ENCODE data around the gene REEP6. TPM values are rescaled to one million over a fixed set of nuclear protein-coding genes. Genes with fewer than 3 reads are reported as not detected.

REEP6 gene
- polyA plus RNA-seq, 1 of the 3 experiments (the other 2 are of a cell fraction), result 9.1 TPM

DNA sequence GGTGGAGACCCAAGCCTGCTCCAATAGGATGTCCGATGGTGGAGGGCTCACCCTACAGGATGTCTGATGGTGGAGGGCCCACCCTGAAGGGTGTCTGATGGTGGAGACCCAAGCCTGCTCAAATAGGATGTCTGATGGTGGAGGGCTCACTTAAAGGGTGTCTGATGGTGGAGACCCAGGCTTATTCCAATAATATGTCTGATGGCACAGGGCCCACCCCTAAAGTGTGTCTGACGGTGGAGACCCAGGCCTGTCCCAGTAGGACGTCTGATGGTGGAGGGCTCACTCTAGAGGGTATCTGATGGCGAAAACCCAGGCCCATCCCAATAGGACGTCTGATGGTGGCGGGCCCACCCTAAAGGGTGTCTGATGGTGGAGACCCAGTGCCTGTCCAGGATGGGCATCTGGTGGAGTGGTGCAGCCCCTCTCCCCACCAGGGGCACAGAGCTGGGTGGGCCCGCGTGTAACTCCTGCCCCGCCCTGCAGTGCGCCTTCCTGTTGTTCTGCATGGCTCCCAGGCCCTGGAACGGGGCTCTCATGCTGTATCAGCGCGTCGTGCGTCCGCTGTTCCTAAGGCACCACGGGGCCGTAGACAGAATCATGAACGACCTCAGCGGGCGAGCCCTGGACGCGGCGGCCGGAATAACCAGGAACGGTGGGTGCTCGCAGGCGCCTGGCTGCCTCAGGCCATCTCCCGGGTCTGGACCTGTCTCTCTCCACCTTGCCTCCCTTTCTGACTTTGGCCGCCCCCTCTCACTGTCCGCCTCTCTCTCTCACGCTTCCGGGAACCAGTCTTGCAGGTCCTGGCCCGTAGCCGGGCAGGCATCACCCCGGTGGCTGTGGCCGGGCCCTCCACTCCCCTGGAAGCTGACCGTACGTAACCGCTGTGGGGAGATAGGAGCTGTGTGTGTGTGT, 5.1 kb downstream of the REEP6 start (continued):
- TF ChIP-seq, protein P1, sequence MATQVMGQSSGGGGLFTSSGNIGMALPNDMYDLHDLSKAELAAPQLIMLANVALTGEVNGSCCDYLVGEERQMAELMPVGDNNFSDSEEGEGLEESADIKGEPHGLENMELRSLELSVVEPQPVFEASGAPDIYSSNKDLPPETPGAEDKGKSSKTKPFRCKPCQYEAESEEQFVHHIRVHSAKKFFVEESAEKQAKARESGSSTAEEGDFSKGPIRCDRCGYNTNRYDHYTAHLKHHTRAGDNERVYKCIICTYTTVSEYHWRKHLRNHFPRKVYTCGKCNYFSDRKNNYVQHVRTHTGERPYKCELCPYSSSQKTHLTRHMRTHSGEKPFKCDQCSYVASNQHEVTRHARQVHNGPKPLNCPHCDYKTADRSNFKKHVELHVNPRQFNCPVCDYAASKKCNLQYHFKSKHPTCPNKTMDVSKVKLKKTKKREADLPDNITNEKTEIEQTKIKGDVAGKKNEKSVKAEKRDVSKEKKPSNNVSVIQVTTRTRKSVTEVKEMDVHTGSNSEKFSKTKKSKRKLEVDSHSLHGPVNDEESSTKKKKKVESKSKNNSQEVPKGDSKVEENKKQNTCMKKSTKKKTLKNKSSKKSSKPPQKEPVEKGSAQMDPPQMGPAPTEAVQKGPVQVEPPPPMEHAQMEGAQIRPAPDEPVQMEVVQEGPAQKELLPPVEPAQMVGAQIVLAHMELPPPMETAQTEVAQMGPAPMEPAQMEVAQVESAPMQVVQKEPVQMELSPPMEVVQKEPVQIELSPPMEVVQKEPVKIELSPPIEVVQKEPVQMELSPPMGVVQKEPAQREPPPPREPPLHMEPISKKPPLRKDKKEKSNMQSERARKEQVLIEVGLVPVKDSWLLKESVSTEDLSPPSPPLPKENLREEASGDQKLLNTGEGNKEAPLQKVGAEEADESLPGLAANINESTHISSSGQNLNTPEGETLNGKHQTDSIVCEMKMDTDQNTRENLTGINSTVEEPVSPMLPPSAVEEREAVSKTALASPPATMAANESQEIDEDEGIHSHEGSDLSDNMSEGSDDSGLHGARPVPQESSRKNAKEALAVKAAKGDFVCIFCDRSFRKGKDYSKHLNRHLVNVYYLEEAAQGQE (IDR thresholded peaks at IDR 0.05; ENCODE audit: low read depth, low read length), result no peak
- TF ChIP-seq, protein P2, sequence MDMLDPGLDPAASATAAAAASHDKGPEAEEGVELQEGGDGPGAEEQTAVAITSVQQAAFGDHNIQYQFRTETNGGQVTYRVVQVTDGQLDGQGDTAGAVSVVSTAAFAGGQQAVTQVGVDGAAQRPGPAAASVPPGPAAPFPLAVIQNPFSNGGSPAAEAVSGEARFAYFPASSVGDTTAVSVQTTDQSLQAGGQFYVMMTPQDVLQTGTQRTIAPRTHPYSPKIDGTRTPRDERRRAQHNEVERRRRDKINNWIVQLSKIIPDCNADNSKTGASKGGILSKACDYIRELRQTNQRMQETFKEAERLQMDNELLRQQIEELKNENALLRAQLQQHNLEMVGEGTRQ (IDR thresholded peaks at IDR 0.05; ENCODE audit: borderline replicate concordance, low read depth, low read length), result no peak
- no peak for TF ChIP-seq EP300 (IDR thresholded peaks at IDR 0.05; ENCODE audit: borderline replicate concordance in 1 of 2, low read depth in 1 of 2, low read length in 1 of 2)
- TF ChIP-seq MXI1 (IDR thresholded peaks at IDR 0.05; ENCODE audit: low read depth, low read length), result no peak
- TF ChIP-seq, protein P3, sequence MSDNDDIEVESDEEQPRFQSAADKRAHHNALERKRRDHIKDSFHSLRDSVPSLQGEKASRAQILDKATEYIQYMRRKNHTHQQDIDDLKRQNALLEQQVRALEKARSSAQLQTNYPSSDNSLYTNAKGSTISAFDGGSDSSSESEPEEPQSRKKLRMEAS (IDR thresholded peaks at IDR 0.05; ENCODE audit: low read depth), result no peak
- no peak for TF ChIP-seq RXRA (IDR thresholded peaks at IDR 0.05; ENCODE audit: borderline replicate concordance, low read depth)
- no peak for TF ChIP-seq SMC3 (IDR thresholded peaks at IDR 0.05; ENCODE audit: low read depth, low read length)

DNA sequence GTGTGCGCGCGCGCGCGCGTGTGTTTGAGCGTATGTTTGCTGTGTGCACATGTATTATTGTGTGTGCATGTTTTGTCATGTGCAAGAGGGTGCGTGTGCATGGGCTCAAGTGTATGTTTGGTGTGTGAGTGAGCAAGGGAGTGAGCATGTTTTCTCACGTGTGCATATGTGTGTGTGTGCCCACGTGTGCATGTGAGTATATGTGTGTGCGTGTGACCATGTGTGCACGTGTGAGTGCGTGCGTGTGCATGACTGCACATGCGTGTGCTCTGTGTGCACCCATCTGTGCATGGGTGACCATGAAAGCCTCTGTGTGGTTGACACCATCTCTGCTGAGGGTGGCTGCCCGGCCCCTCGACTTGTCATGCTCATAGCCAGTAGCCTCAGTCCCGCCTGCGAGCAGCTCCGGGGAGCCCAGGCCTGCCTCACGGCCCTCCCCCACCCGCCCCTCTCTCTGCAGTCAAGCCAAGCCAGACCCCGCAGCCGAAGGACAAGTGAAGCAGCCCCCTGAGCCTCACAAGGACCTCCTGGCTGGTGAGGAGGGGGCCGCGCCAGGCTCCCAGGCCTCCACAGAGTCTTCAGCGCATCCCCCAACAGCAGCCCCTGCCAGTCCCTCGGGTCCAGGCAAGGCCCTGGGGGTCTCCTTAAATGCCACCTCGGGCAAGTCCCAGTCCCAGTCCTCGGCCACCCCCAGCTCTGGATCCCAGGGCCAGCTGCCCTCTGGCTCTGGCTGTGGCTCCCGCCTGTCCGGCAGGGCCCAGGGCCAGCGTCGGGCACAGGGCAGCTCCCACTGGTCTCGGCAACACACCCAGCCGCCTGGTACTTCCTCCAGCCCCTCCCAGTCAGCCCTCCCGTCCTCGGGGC, 6.0 kb downstream of the REEP6 start:
- Histone ChIP-seq H3K4me2 (no peak overlapping the region), H3K9ac (no peak overlapping the region), H3K27me3 (ENCODE audit: insufficient read depth) (no peaks in the 10 kb centered on the region), H3K9me2 (no peaks in the 10 kb centered on the region), H3K79me2 (ENCODE audit: insufficient read depth) (no peaks in the 10 kb centered on the region), H3K4me3 (ENCODE audit: low read depth in 2 of 2, low read length in 1 of 2) (no peak overlapping the region), H2AFZ (ENCODE audit: low read depth) (no peak overlapping the region), H3F3A (replicated peaks; ENCODE audit: insufficient read depth) (peaks cover 3% of the 10 kb centered on the region), H3K27ac (ENCODE audit: low read depth in 2 of 2, low read length in 1 of 2) (no peak overlapping the region), H4K20me1 (ENCODE audit: insufficient read depth) (no peaks in the 10 kb centered on the region), H3K36me3 (replicated peaks in 1 of 2; ENCODE audit: control insufficient read depth in 1 of 2, insufficient read depth in 2 of 2, low read length in 1 of 2) (no peaks in the 10 kb centered on the region), H3K9me3 (no peaks in the 10 kb centered on the region), H3K4me1 (ENCODE audit: control insufficient read depth in 1 of 2, insufficient read depth in 2 of 2, low read depth in 1 of 2, low read length in 1 of 2) (peaks cover 0 to 3% of the 10 kb centered on the region in 2 experiments; a peak in 1 of 4 replicates)
- no peak for TF ChIP-seq MXI1 (IDR thresholded peaks at IDR 0.05; ENCODE audit: low read depth, low read length)
- no peak for TF ChIP-seq FOXM1 (IDR thresholded peaks at IDR 0.05; ENCODE audit: low read depth)
- DNase-seq, result no peak
- ChIA-PET POLR2A (no interaction called here), CTCF (no interaction called here)
- 85% methylated on average over 16 of the region's 39 CpGs for WGBS (ENCODE audit: low lambda C conversion rate)

Data from SK-N-SH (cell line).